GM10248 (cell line): ENCODE results near the gene KCNN2.

Experiments
- CTCF ChIA-PET: fragments of 300-600 bp; sonication (Branson Sonifier 250); formaldehyde crosslinking; extraction: SDS; loops from one replicate; lab custom pipeline; 2021; ENCODE audit warnings: antibody characterized with exemption; lab: Yijun Ruan, JAX
- POLR2A ChIA-PET: fragments of 350-650 bp; sonication (Branson Sonifier 250); formaldehyde crosslinking; extraction: SDS; loops from one replicate; lab custom pipeline; 2020; ENCODE audit warnings: antibody characterized with exemption; lab: Yijun Ruan, JAX
- DNase-seq: peaks from one replicate; pipeline ENCODE4 v3.0.0; 2012; ENCODE audit errors: extremely low spot score
- CTCF ChIP-seq: IDR thresholded peaks from 2 replicates; pipeline ENCODE4 v1.5.1; 2012; ENCODE audit warnings: mild to moderate bottlenecking, low read depth; ENCODE audit errors: extremely low read depth, missing control alignments, control extremely low read depth

KCNN2 gene

GRCh38 chr5:114450437-114450836 lies 88.6 kb downstream of the KCNN2 start:
- ChIA-PET POLR2A (no interaction called here), CTCF (interaction anchor here (0.8 to 7.5 kb wide), 34 partner anchors 10 to 858 kb away, joined by 3 to 80 read pairs (median 5); partner anchors contain the start of gene KCNN2)
- no peak for DNase-seq

GRCh38 chr5:114458726-114459125 lies 96.9 kb downstream of the KCNN2 start:
- TF ChIP-seq CTCF = no peak
- CTCF ChIA-PET = interaction anchor here (1.3 to 7.6 kb wide), 2 partner anchors 9 to 845 kb away, joined by 4 to 78 read pairs; no protein-coding TSS in a partner anchor
- DNase-seq = no peak
- POLR2A ChIA-PET = no interaction called here

More at GRCh38 chr5:114450437-114450836, 88.6 kb downstream of the KCNN2 start:
- no peak for TF ChIP-seq CTCF

GRCh38 chr5:114467171-114467570 lies 105.3 kb downstream of the KCNN2 start:
- CTCF ChIA-PET = interaction anchor here (2.2 kb wide), 1 partner anchor 14 kb away, joined by 7 read pairs; no protein-coding TSS in a partner anchor

GRCh38 chr5:114467729-114468128 lies 105.9 kb downstream of the KCNN2 start:
- no peak for DNase-seq
- CTCF ChIA-PET = interaction anchor here (2.2 kb wide), 1 partner anchor 15 kb away, joined by 7 read pairs; no protein-coding TSS in a partner anchor
- no peak for TF ChIP-seq CTCF
- POLR2A ChIA-PET = no interaction called here

More at GRCh38 chr5:114467171-114467570, 105.3 kb downstream of the KCNN2 start:
- DNase-seq = no peak
- POLR2A ChIA-PET = no interaction called here
- no peak for TF ChIP-seq CTCF

DNA sequence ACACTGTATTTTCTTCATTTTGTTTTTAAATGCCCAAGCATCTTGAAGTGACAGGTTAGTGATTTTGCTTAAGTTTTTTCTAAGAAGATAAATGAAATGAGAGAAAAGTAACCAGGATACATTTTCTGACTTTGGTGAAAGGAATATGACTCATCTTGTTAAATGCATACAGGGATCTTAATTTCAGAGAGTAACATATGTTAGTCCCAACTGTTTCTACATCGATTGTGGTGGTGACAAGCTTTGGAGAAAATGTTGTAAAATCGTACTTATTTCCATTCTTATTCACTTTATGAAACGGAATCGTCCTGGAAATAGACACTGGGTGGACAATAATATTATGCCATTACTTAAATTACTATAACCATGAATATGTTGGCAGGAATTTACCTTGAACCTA lies 107.5 kb downstream of the KCNN2 start:
- no peak for DNase-seq
- no peak for TF ChIP-seq CTCF
- ChIA-PET CTCF (no interaction called here), POLR2A (no interaction called here)

GRCh38 chr5:114471529-114471928 lies 109.7 kb downstream of the KCNN2 start:
- ChIA-PET CTCF (no interaction called here), POLR2A (no interaction called here)
- DNase-seq = no peak
- TF ChIP-seq CTCF = no peak
